DLD1 (cell line): ENCODE data around the gene DNAH2.

Source experiments
- in situ Hi-C: cut with HindIII; loops from 2 replicates; pipeline ENCODE4 v1.10.0; 2017; ENCODE audit warnings: low sequenced_read_pairs

The DNAH2 gene

DNA sequence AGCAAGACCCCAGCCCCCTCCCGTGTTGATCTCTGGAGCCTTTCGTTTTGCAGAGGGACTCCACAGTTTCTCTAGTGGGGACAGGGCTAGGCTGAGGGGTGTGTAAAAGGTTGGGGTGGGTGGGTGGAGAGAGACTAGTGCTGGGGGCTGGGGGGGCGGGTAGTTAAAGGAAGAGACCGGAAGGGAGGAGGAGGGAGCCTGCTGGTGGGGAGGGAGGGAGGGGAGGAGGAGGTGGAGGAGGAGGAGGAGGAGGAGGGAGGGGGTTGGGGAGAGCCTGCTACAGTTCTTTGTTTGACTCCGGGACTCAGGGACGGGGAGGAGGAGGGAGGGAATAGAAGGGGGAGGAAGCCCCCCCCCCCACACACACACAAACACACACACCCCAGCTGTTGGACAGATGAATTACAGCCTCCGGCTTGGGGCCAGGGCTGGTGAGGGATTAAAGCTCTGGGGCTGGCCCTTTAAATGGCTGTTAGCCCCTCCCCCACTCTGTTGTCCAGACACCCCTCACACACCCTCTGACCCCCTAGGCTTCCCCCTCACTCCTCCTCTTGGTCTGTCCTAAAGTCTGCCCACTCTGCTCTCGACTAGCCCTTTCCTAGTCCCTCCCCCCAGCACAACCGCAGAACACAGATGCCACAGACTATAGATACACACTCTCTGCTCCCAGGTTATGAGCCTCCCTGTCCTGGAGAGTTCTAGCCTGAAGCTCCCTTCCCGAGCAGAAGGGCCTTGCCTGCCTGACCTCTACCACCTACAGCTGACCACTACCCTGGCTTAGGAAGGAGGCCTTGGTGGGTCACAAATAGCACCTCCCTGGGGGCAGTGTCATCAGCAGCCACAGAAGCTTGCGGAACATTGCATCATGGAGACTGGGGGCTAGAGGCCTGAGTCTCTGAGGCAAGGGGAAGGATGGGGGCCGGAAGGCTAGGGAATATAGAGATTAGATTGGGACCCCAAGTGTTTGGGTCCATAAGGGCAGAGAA, 120.8 kb downstream of the DNAH2 start:
- in situ Hi-C loops, result no loop called here

DNA sequence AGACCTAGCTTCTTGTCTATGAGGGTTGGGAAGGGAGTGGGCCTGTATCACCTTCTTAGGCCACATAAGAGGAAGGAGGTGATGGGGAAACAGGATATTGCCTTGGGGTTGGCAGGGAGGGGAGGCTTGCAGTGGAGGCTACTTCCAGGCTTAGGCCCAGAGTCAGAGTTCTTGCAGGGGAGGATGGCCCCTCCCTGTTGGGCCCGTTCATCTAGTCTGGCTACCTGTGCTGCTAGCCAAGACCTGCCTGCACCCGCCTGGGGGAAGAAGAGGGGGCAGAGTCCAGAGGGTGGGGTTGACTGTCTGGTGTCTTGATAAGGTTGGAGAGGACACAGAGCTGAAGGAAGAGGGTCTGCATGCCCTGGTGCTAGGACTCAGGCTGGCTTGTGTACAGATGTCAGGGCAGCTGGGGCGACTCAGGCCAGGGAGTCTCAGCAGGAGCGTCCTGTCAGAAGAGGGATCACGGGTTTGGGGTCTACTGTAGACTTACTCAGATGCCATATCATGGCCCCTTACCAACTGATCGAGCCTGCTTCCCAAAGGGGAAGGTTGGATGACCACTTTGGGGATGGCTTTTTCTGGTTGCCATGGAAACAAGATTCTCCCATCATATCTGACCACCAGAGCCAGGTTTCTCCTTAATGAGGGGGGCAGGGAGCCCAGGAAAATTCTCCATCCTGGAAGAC, 121.8 kb downstream of the DNAH2 start:
- in situ Hi-C loops, result no loop called here

DNA sequence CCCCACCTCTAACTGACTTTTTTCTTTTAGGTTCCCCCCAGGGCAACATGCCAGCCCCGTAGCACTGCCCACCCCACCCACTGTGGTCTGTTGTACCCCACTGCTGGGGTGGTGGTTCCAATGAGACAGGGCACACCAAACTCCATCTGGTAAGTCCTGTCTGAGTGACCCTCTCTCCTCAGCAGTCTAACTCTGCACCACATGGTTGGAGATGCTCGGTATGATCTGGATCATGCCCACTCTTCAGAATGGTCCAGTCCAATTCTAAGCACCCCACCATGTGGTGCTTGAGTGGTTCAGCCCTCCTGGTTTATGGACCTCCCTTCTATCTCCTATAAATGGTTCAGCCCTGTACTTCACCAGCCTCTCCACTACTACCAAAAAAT, 122.3 kb downstream of the DNAH2 start:
- in situ Hi-C loops, result no loop called here

DNA sequence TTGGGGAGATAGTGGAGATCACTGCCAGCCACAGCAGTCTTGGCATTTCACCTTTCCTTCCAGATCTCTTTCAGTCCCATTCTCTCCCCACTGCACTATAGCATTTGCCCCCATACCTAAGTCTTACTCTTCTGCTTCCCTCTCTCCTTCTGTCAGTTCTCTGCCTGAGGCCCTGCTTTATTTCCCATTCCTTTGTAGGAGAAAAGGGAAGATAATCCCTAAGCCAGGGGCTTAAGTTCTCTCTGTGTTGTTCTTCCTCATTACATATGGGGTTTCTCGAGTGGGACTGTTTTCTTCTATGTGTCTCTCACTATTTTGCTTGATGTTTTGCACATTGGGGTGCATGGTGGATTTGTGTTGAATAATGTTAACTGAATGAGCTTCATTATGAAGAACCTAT, 122.9 kb downstream of the DNAH2 start:
- in situ Hi-C loops, result no loop called here

DNA sequence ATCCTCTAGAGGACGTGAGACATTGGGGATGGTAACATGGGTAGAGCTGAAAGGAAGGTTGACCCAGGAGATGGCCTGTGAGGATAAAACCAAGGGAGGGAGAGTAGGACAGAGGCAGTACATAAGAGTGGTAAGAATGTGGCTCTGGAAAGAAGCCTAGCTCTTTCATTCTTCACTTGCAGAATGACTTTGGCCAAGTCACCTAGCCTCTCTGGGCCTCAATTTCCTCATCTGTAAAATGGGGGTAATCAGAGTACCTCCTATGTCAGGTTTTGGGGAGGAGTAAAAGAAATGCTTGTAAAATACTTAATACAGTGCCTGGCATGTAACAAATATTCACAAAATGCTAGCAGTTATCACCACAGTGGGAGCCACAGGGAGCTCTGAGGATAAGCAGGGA, 123.3 kb downstream of the DNAH2 start:
- in situ Hi-C loops, result no loop called here

DNA sequence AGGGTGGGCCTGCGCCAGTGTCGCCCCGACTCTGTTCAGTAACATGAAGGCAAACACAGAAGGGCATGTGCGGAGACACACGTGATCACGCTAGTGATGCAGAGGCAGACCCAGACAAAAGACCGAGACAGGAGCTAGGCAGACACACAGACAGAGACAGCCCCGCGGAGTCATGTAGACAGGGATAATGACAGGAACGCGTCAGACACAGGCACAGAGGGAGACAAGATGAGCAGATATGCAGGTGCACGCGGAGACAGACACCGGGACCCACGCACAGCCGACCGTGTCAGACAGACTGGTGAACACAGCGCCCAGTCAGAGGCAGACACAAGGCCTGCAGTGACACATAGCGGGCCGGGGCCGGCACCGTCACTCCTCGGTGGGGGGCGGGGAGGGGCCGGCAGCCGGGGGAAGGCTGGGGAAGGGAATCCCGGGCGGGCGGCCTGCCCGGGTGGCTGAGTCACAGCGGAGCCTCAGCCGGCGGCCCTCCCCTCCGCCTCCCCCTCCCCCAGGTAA, 123.9 kb downstream of the DNAH2 start:
- in situ Hi-C loops, result no loop called here

DNA sequence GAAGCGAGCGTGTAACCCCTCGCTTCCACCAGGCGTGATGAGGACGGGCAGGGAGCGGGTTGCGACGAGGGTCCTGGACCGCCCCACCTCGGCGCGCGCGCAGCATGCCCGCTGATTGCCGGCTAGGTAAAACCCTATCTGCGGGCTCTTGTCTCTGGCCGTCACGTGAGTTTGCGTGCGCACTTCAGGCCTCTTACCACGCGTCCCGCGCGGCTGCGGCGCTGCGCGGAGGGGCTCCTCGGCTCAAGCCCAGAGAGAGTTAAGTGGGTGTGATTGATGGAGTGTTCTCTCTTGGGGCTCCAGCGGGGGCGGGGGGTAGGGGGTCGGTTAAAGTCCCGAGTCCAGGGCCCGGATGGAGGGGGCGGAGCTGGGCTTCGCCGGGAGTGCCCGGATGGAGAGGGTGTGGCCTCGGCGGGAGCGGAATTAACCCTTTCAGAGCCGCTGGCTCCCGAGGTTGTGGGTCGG, 124.4 kb downstream of the DNAH2 start:
- in situ Hi-C loops, result no loop called here

DNA sequence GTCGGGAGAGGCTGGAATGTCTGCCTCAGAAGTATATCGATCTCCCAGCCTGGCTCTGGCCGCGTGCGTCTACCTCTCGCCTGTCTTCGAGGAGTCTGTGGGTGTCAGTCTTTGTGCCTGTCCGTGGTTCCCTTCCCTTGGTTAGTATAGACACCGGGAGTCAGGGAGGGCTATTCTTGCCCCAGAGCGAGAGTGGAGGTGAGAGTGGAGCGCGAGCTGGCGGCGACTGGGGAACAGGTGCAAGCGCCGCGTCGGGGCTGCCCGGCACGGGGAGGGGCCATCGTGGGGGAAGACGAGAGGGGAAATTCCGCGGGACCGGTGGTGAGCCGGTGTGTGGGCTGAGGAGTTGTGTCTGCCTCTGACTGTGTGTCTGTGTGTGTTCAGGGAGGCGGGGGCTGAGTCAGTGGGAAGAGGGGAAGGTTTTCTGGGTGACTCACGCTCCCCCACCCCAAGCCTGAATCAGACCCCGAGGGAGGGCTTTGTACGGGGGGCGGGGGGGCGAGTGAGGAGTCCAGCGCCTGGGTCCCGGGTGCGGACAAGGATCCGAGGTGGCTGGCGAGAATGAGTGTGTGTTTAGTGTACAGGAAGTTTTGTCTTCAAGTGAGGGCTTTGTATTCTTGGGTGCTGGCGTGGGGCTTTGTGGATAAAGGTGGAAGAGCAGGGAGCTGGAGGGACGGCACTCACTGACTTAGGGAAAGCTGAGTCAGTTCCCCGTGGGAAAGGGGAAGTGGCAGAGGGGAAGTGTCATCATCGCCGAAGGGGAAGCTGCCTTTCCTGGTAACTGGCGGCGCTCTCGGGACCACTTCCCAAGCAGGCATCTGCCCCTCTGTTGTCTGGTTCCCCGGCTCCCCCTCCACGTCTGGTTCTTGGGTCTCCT, 125.1 kb downstream of the DNAH2 start:
- in situ Hi-C loops, result no loop called here

DNA sequence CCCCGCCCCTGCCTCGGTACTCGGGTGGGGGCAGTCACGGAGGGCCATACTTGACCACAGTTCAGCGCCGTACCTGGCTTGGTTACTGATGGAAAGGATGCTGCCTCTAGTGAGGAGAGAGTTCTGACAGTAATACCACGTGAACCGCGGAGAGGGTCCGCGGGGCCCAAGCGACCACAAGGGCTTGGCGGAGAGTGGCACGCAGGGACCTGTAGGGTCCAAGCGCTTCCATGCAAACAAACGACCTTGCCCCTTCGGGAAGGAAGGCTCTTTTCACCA, 125.7 kb downstream of the DNAH2 start:
- in situ Hi-C loops, result no loop called here

DNA sequence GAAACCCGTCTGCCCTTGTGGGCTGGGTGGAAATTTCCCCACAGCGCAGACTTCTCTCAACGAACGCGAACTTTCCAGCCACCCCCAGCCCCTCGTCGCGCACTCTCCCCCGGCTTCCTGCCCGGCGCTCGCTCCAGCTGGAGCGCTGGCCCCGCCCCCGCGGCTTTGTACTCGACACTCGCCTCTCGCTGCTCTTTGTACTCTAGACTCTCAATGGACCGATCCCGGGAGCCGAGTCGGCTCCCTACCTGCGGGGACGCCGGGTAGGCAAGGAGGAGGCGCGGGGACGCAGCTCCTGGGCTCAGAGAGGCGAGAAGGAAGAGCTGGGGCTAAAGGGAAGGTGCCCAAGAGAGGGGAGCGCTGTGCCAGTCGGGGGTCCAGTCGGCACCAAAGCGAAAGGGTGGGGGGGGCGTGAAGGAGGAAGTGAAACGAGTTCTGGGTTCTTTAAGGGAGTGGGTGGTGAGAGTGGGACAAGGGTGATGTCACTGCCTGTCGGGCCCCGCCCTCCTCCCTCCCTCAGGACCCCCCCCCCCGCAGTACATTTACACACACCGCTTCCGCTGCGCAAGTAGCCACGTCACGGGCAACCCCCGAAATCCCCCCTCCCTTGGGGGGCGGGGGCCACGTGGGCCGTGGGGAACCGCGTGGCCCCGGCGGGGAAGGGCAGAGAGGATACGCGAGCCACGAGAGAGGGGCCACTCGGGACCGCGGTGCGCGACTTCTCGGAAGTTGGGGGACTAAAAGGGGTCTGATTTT, 126.2 kb downstream of the DNAH2 start:
- in situ Hi-C loops, result no loop called here

DNA sequence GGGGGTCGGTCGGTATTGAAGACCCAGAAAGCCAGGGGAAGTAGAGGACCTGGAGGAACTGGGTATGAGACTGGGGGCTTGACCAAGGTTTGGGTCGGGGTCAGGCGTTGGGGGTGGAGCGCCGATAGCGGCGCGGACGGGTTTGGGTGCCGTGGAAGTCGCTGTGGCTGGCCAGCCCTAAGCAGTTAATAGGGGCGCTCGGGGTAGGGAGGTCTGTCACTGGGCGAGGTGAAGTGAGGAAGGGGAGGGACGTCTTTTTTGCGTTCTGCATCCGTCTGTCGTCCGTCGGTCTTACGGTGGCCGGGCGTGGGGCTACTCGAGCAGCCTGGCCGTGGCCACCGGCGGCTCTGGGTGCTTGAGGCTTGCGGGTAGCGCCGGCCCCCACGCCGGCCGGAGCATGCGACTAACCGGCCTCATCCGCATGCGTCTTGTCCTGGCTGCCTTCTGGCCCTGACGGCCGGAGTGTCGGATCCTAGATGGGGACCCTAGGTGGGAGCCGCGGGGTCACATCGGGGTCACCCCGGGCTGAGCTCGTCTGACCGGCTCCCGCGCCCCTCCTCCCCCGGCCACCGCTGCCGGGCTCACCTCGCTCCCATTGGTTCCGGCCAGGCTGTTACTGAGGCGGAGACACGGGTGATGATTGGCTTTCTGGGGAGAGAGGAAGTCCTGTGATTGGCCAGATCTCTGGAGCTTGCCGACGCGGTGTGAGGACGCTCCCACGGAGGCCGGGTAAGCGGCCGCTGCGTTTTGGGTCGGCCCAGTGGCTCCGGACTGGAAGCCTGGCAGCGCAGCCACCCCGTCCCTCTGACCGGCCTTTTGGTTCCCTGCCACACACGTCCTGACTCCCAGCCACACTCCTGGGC, 127.0 kb downstream of the DNAH2 start:
- in situ Hi-C loops, result no loop called here

DNA sequence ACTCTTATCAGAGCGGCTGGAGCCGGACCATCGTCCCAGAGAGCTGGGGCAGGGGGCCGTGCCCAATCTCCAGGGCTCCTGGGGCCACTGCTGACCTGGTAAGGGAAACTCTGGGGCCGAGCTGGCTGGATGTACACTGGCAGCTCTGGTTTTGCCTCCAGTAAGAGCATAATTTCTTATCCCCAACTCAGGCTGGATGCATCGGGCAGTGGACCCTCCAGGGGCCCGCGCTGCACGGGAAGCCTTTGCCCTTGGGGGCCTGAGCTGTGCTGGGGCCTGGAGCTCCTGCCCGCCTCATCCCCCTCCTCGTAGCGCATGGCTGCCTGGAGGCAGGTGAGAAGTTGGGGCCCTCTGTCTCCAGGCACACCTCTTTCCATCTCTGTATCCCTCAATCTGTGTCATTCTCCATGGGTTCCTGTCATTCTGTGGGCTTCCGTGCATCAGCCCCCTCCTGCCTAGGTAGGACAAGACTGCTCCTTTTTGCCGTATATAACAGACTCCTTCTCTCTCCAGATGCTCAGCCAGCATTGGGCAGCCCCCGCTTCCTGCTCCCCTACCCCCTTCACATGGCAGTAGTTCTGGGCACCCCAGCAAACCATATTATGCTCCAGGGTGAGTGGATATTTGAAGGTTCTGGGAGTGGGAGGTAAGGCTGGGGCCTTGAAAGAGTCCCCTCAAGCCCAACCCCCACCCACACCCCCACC, 128.0 kb downstream of the DNAH2 start:
- in situ Hi-C loops, result no loop called here

DNA sequence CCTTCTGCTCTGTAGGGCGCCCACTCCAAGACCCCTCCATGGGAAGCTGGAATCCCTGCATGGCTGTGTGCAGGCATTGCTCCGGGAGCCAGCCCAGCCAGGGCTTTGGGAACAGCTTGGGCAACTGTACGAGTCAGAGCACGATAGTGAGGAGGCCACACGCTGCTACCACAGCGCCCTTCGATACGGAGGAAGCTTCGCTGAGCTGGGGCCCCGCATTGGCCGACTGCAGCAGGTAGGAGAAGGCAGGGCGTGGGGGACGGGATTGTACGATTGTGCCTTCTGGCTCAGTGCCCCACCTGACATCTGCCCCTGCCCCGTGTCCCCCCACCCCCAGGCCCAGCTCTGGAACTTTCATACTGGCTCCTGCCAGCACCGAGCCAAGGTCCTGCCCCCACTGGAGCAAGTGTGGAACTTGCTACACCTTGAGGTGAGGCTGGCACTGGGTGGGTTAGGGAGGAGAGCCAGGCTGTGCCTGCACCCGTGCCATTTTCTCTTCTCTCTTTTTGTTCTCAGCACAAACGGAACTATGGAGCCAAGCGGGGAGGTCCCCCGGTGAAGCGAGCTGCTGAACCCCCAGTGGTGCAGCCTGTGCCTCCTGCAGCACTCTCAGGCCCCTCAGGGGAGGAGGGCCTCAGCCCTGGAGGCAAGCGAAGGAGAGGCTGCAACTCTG, 128.7 kb downstream of the DNAH2 start:
- in situ Hi-C loops, result no loop called here

DNA sequence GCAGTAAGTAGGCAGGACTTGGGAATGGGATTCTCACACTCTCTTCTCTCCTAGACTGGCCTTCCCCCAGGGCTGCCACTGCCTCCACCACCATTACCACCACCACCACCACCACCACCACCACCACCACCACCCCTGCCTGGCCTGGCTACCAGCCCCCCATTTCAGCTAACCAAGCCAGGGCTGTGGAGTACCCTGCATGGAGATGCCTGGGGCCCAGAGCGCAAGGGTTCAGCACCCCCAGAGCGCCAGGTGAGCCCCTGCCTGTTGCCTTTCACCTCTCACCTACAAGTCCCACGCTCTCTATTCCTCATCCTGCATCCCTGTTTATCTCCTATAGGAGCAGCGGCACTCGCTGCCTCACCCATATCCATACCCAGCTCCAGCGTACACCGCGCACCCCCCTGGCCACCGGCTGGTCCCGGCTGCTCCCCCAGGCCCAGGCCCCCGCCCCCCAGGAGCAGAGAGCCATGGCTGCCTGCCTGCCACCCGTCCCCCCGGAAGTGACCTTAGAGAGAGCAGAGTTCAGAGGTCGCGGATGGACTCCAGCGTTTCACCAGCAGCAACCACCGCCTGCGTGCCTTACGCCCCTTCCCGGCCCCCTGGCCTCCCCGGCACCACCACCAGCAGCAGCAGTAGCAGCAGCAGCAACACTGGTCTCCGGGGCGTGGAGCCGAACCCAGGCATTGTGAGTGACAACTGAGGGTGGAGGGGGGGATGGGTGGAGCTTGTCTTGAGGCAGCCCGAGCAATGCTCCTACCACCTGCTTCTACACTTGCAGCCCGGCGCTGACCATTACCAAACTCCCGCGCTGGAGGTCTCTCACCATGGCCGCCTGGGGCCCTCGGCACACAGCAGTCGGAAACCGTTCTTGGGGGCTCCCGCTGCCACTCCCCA, 129.5 kb downstream of the DNAH2 start:
- in situ Hi-C loops, result no loop called here

DNA sequence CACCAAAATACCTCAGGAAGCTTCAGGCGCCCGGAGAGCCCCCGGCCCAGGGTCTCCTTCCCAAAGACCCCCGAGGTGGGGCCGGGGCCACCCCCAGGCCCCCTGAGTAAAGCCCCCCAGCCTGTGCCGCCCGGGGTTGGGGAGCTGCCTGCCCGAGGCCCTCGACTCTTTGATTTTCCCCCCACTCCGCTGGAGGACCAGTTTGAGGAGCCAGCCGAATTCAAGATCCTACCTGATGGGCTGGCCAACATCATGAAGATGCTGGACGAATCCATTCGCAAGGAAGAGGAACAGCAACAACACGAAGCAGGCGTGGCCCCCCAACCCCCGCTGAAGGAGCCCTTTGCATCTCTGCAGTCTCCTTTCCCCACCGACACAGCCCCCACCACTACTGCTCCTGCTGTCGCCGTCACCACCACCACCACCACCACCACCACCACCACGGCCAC, 130.6 kb downstream of the DNAH2 start:
- in situ Hi-C loops, result no loop called here

DNA sequence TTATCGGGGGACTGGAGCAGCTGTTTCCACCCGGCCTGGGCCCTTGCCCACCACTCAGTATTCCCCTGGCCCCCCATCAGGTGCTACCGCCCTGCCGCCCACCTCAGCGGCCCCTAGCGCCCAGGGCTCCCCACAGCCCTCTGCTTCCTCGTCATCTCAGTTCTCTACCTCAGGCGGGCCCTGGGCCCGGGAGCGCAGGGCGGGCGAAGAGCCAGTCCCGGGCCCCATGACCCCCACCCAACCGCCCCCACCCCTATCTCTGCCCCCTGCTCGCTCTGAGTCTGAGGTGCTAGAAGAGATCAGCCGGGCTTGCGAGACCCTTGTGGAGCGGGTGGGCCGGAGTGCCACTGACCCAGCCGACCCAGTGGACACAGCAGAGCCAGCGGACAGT, 131.2 kb downstream of the DNAH2 start:
- in situ Hi-C loops, result no loop called here

DNA sequence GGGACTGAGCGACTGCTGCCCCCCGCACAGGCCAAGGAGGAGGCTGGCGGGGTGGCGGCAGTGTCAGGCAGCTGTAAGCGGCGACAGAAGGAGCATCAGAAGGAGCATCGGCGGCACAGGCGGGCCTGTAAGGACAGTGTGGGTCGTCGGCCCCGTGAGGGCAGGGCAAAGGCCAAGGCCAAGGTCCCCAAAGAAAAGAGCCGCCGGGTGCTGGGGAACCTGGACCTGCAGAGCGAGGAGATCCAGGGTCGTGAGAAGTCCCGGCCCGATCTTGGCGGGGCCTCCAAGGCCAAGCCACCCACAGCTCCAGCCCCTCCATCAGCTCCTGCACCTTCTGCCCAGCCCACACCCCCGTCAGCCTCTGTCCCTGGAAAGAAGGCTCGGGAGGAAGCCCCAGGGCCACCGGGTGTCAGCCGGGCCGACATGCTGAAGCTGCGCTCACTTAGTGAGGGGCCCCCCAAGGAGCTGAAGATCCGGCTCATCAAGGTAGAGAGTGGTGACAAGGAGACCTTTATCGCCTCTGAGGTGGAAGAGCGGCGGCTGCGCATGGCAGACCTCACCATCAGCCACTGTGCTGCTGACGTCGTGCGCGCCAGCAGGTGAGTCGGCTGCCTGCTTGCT, 131.7 kb downstream of the DNAH2 start:
- in situ Hi-C loops, result no loop called here
